GM21786 (cell line): Measurements from ENCODE around the gene DGUOK.
"Not testable (repeated sequence)": the region's sequence is repeated elsewhere in the genome, so short reads cannot be mapped to it uniquely, and the experiment has no call there.

ENCODE experiments used
- ATAC-seq: cut with Tn5 transposase; IDR thresholded peaks from one replicate; pipeline ENCODE4 v1.9.1; 2021; ENCODE audit not compliant: unreplicated experiment

Gene DGUOK

GRCh38 chr2:73919596-73920228, 7.0 kb upstream of the DGUOK start:
- no peak for ATAC-seq

DNA sequence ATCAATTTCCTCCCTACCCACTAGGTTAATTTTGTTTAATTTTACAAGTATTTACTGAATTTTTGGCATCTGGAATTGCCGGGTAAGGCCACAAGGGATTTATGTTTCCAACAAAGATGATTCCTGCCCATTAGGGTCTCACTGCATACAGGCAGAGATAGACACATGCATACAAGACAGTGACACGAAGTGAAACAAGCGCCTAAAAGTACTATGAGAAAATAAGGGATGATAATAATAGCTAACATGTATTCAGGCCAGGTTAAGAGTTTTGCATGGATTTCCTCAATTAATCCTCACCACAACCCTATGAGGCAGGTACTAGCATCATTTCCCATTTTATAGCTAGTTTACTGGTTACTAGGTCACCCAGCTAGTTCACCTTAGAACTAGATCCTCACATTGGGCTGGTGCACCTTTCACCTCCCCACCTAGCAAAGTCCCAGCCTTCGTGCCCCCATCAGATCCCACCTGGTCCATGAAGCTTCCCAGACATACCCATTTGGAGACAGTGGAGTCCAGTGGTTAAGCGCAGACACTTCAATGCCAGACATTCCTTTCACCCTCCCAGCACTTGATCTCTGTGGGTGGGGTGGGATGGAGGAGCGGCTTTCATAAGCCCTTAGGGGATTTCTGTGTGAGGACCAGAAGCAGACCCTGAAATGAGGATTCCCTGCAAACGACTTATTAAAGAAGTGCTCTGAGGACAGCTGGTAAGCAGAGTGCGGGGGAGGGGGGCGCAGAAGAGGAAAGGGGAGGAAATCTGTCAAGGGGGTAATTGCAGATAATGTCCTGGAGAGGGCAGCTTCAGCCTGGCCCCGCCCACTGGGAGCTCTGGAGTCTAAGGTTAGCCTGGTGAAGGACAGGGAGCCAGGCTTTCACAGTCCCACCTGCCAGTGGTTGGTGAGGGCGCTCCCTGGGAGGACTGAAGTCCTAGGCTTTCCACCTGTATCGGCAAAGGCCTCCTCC, 5.8 kb upstream of the DGUOK start:
- no peak for ATAC-seq

- ATAC-seq: no peak
These were observed 5.1 kb upstream of the DGUOK start for GRCh38 chr2:73921581-73921980.

DNA sequence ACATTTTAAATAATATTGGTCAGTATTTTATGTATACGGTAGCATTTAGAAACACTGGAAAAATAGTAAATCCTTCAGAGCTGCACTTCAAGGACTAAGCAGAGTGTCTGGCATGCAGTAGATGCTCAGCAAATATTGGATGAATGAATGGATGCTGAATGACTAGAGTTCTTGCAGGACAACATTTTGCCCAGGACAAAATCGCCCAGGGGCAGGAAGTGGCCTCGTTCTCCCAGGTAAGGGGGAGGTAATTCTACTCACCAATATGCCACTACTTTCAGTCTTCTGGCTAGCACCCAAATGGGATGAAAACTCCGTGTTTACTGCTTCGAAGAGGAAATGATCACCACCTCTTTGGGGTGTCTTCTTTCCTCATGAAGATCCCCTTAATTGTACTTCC, 4.0 kb upstream of the DGUOK start:
- ATAC-seq: no peak

DNA sequence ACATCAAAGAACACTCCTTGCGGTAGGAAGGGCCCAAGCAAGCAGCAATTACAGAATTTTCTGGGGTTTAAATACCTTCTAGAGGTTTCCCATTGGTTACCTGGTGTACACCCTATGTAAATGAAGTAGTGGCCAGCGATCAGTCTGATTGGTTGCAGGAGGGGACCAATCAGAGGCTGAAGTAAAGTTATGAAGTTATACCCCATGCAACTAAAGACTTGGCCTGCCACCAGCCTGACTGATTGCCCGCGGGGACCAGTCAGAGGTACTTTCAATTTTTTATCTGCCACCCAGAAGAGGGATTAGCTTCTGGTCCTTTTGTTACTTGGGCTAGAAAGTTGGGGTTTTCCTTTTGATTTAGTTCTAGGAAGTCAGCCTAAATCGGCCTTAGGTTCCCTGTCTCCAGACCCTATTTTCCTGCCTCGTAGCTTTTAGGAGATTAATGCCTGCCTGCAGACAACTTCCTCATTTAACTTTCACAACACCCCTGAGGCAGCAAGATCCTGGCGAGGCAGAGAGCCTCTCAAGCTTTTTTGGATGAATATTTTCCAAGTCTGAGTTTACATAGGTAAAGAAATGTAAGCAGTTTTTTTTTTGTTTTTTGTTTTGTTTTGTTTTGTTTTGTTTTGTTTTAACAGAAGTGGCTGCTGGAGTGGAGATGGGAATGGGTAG, 1.5 kb upstream of the DGUOK start:
- ATAC-seq: no peak

DNA sequence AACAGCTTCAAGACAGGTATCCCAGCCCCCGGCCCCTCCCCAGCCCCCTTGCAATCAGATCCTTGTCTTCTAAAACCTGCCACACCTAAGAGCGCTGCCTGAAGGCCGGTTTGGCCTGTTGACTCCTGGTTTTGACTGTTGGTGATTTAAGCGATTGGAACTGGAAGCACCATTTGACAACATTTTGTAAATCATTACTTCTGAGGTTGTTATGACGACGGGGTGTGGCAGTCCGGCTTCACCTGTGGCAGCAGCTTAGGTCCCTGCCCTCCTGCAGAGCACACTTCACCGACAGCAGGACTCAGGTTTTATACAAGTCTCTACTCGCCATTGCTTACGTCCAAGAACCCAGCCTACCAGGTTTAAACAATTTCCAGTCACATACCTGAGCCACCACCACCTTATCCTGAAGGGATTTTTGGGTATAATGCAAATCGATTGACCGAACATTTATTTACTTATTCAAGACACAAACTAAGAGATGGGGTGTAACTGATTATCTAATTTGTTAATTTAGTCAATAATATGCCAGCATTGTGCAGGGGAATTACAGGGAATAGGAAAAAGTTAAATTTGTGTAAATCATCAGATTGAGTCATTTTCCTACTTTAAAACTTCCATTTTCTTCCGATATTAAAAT, 707 bp upstream of the DGUOK start:
- no peak for ATAC-seq

- ATAC-seq: no peak
These were observed 664 bp downstream of the DGUOK start for GRCh38 chr2:73927344-73927743.

DNA sequence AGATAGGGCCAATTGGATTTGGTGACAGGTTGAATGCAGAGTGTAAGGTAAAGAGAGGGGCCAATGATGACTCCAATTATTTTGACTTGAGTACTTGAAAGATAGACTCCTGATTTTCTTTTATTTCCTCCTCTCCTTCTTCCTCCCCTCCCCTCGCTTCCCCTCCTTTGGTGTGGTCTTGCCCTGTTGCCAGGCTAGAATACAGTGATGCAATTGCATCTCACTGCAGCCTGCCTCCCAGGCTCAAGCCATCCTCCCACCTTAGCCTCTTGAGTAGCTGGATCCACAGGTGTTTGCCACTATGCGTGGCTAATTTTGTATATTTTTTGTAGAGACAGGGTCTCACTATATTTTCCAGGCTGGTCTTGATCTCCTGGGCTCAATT, 2.3 kb downstream of the DGUOK start:
- ATAC-seq: no peak

- ATAC-seq: no peak
These were observed 3.7 kb downstream of the DGUOK start for GRCh38 chr2:73930386-73930785.

GRCh38 chr2:73931531-73932500, 5.1 kb downstream of the DGUOK start:
- ATAC-seq: no peak

- ATAC-seq: no peak
These were observed 6.5 kb downstream of the DGUOK start for GRCh38 chr2:73933194-73933593.

- ATAC-seq: no peak
These were observed 9.0 kb downstream of the DGUOK start for GRCh38 chr2:73935641-73936040.

DNA sequence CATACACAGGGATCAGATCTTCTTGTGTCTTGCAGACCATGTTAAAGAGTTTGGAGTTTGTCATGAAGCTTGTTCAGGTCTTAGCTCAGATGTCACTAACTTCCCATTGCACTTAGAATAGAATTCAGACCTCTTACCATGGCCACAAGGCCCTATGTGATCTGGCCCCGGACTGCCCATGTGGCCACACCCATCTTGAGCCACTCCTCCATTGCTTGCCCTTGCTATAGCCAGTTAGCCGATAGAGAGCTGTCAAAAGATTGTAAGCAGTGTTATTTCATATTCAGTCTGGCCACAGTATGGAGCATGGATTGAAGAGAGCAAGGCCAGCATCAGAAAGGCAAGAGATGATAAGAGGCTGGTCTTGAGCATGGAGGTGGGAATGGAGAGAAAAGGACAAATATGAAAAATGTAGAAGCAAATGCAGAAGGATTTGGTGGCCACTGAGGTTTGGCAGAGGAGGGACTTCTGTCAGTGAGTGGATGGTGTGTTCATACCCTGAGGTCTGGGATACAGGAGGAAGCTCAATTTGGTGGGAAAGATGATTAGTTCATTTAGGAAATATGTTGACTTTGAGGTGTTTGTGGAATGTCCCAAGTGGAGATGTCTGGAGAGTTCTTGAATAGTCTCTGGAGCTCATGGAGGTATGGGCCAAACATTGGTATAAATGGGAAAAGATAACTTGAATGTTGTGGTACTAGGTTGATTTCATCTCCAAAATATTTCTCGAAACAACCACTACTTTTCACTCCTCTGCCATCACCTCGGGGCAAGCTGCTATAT, 10.6 kb downstream of the DGUOK start:
- no peak for ATAC-seq

- ATAC-seq: no peak
These were observed 11.2 kb downstream of the DGUOK start for GRCh38 chr2:73937899-73938298.

DNA sequence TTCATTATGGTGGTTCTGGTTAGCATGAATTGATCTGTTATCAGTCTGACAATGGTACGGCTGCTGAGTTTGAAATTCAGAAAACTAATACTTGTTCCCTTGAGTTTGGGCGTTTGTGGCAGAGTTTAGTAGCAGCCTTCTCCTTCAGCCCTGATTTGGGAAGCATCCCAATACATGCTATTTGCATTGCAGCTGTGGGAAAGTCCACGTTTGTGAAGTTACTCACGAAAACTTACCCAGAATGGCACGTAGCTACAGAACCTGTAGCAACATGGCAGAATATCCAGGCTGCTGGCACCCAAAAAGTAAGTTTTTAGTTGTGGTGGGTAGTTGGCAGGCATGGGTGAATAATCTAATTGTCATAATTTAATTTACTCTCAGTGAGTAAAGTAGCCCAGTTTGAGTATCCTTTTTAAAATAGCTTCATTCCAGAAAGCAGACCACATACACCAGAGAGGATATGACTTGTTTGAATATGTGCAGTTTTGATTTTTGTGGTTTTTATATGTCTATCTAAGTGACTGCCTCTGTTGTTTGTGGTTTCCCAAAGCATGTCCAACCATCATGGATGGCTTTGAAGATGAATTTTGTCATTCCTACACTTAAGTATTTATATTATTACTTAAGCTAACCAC, 12.2 kb downstream of the DGUOK start:
- ATAC-seq: no peak

- no peak for ATAC-seq
These were observed 12.7 kb downstream of the DGUOK start for GRCh38 chr2:73939419-73939818.

DNA sequence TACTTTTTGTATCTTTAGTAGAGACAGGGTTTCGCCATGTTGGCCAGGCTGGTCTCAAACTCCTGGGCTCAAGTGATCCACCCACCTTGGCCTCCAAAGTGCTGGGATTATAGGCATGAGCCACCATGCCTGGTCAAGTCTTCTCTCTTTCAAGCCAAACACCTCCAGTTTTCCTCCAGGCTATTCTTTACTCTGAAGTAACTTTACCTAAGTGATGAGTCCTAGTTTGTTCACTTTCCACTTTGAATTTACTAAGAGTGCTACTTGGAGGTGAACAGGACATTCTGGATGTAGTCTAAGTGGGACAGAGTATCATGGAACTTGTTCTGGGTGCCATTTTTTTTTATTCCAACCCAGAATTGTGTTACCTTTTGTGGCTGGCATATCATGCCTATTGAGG, 13.4 kb downstream of the DGUOK start:
- not testable (repeated sequence) for ATAC-seq

- ATAC-seq: no peak
These were observed 16.0 kb downstream of the DGUOK start for GRCh38 chr2:73942664-73943063.

DNA sequence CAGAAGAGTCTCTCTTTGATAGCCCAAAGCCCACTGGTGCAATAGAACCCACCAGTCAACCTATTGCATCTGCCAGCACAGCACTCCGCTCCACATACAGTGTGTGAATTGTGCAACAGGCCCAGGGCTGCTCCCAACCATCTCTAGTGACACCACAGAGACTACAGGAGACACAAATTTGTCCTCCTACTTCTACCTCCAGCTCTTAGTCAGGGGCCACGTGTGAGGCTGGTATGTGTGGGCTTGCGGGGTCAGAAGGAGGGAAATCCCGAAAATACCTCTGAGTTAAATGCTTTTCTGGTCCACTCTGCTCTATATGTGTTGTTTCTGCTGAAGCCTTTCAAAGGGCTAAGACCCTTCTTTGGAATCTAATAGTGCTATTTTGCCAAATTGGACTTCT, 18.0 kb downstream of the DGUOK start:
- no peak for ATAC-seq
